ENCODE data around the gene CFAP77.
"Not testable (repeated sequence)": the region's sequence is repeated elsewhere in the genome, so short reads cannot be mapped to it uniquely, and the experiment has no call there.

Gene CFAP77

GRCh38 chr9:132409828-132410528, at the start of gene CFAP77:
TSS of gene CFAP77 (plus strand) at chr9:132410211. CDS start at chr9:132410272, 61 bp downstream.
- DNase-seq (ENCODE audit: low read depth): no peak

GRCh38 chr9:132364068-132364467, 45.9 kb upstream of the CFAP77 start:
- no peak for DNase-seq (ENCODE audit: low read depth)

- no peak for DNase-seq (ENCODE audit: low read depth)
Observed at GRCh38 chr9:132365986-132366385, 44.0 kb upstream of the CFAP77 start.

GRCh38 chr9:132366481-132366880, 43.5 kb upstream of the CFAP77 start:
- no peak for DNase-seq (ENCODE audit: low read depth)

- no peak for DNase-seq (ENCODE audit: low read depth)
Observed at GRCh38 chr9:132367613-132368313, 42.2 kb upstream of the CFAP77 start.

- DNase-seq (ENCODE audit: low read depth): no peak
Observed at GRCh38 chr9:132369421-132369820, 40.6 kb upstream of the CFAP77 start.

- DNase-seq (ENCODE audit: low read depth): no peak
Observed at GRCh38 chr9:132370592-132370991, 39.4 kb upstream of the CFAP77 start.

GRCh38 chr9:132372177-132373095, 37.6 kb upstream of the CFAP77 start:
- DNase-seq (ENCODE audit: low read depth): no peak

GRCh38 chr9:132377769-132378168, 32.2 kb upstream of the CFAP77 start:
- not testable (repeated sequence) for DNase-seq (ENCODE audit: low read depth)

GRCh38 chr9:132378416-132378815, 31.6 kb upstream of the CFAP77 start:
- DNase-seq (ENCODE audit: low read depth): not testable (repeated sequence)

- DNase-seq (ENCODE audit: low read depth): no peak
Observed at GRCh38 chr9:132381966-132382541, 28.0 kb upstream of the CFAP77 start.

GRCh38 chr9:132383462-132383883, 26.5 kb upstream of the CFAP77 start:
- no peak for DNase-seq (ENCODE audit: low read depth)

- no peak for DNase-seq (ENCODE audit: low read depth)
Observed at GRCh38 chr9:132384376-132384775, 25.6 kb upstream of the CFAP77 start.

- no peak for DNase-seq (ENCODE audit: low read depth)
Observed at GRCh38 chr9:132387133-132387532, 22.9 kb upstream of the CFAP77 start.

GRCh38 chr9:132390966-132391365, 19.0 kb upstream of the CFAP77 start:
- no peak for DNase-seq (ENCODE audit: low read depth)

- no peak for DNase-seq (ENCODE audit: low read depth)
Observed at GRCh38 chr9:132391449-132391848, 18.6 kb upstream of the CFAP77 start.

- no peak for DNase-seq (ENCODE audit: low read depth)
Observed at GRCh38 chr9:132395560-132395959, 14.5 kb upstream of the CFAP77 start.

GRCh38 chr9:132401824-132402223, 8.2 kb upstream of the CFAP77 start:
- no peak for DNase-seq (ENCODE audit: low read depth)

- DNase-seq (ENCODE audit: low read depth): no peak
Observed at GRCh38 chr9:132404228-132404881, 5.7 kb upstream of the CFAP77 start.

GRCh38 chr9:132406554-132407122, 3.4 kb upstream of the CFAP77 start, which contains the start of gene TTF1:
TSS of gene TTF1 (minus strand) at chr9:132406840. CDS start at chr9:132402821, 4,019 bp downstream.
- peak; percentile 91 for DNase-seq (ENCODE audit: low read depth)

GRCh38 chr9:132407196-132407595, 2.8 kb upstream of the CFAP77 start:
- no peak for DNase-seq (ENCODE audit: low read depth)
